Left lobe of liver (tissue), 2 donors: ENCODE measurements around the gene C1orf141. TPM values are rescaled to one million over a fixed set of nuclear protein-coding genes. Genes with fewer than 3 reads are reported as not detected.
A peak's percentile ranks its signal among the peaks of the same experiment; 100 is the strongest.
"Not testable (repeated sequence)": the region's sequence is repeated elsewhere in the genome, so short reads cannot be mapped to it uniquely, and the experiment has no call there.

Experiments
- ATAC-seq: fragments of 200-7000 bp; cut with Tn5 transposase; one replicate; pipeline ENCODE4 v1.9.1; 2020; ENCODE audit warnings: mild to moderate bottlenecking, moderate library complexity
- DNase-seq: peaks from one replicate; pipeline ENCODE4 v3.0.0-alpha.2; 2020; ENCODE audit warnings: low spot score
- total RNA-seq: library from RNA; stranded (reverse); gene quantifications from one replicate; pipeline ENCODE4 v1.2.1, GENCODE V29; 2021
- donor health status: DM: no; HTN: no; CAD: no; lungs with moderate emphysema.
- donor health status: DM: no; HTN: yes; CAD: no.

Gene C1orf141
- total RNA-seq, 1 donor from 2014 or later, result not detected

DNA sequence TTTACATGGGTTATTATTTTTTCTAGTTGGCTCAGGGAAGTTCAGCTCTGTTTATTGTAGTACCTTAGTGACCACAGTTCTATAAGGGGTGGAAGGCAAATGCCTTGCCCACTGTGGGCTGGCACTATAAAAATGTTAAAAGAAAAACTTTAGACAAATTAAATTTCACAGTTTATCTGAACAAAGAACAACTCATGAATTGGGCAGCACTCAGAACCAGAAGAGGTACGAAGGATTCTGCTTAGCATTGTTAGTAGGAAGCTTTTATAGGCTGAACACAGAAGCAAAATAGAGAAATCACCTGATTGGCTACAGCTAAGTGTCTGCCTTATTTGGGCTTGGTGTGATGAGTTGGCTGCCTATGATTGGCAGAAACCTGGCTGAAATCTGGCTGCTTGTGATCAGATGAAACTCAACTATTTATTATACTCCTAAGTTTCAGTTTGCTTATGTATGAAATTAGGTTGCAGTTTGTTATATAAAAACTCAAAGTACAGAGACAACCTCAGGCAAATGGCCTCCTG, 45.0 kb downstream of the C1orf141 start:
- DNase-seq, result no peak
- ATAC-seq, result no peak

DNA sequence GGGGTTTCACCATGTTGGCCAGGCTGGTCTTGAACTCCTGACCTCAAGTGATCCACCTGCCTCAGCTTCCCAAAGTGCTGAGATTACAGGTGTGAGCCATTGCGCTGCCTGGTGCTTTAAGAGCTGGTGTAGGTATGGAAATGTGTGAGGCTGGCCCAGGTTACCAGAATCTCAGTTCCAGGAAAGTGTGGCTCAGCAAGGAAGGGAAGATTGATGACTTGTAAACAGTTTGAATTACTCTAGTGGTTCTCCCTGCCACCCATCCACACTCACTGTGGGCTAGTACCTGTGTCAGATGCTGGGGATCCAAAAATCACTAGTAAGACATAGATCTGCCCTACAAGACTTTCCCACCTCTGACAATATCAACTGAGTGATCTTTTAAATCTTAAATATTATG, 46.3 kb downstream of the C1orf141 start:
- ATAC-seq (no peak), DNase-seq (no peak)

DNA sequence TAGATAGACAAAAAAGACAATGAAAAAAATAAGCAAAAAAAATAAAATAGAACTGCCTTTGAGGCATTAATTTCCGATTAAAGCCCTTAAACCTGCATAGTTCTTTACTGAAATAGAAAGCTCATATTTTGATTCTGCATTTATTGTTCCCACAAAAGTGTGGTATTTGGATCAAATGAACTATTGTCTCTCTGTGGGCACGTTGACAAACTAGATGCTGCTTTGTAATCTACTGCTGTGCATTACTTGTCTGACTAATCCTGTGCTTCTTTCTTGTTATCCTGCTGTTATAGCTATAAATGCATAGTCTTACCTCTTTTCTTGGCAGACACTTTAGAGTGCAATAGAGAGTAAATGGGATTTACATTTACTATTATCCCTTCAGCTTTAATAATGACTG, 49.4 kb downstream of the C1orf141 start:
- ATAC-seq, result no peak
- no peak for DNase-seq

DNA sequence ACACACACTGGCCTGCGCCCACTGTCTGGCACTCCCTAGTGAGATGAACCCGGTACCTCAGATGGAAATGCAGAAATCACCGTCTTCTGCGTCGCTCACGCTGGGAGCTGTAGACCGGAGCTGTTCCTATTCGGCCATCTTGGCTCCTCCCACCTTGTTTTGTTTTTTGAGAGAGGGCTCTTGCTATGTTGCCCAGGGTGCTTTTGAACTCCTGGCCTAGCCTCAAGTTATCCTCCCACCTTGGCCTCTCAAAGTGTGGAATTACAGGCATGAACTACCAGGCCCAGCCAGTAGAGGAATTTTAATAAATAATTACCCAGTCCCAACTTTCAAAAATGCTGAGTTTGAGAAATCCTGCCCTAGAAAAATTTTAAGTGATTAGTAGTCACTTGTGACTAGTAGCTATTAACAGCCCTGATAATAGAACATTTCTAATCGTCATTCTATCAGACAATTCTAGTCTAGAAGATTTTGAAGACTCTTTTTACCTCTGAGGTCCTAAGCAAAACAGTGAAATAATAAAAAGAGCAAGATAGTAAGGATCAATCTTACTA, 49.9 kb downstream of the C1orf141 start:
- ATAC-seq (no peak), DNase-seq (no peak)

DNA sequence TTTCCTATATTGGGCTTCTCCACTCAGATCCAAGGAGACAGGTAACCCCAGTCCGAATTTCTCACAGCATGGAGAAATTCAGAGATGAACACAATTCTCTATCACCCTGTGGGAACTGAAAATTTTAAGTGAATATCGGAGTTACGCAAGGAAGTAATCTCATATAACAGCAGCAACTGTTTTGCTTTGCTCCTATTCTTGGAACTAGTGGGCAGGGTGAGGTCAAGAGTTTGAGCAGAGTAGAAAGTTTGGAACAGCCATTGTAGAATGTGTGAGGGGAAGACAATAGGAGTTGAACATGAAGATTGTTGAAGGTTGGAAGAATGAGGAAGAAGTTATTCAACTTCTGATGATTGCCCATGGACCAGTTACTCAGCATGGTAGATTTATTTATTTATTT, 56.5 kb downstream of the C1orf141 start:
- no peak for DNase-seq
- ATAC-seq, result no peak

DNA sequence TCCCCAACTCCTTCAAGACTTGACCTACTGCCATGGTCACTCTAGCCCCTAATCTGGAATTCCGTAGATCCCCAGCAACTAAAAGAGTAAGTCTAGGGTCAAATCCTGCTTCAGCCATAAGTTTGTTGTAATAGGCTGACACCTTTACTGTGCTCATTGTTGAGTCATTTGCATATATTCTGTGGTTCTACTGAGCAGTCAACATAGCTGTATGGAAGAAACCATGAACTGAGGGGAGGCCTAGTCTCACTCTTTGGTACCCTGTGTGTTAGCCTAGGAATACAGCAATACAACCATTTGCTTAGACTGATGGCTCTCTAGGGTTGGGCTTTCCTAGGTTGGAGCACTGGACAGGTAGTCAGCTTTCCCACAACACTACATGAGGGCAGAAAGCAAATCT, 57.2 kb downstream of the C1orf141 start:
- ATAC-seq (no peak), DNase-seq (no peak)

DNA sequence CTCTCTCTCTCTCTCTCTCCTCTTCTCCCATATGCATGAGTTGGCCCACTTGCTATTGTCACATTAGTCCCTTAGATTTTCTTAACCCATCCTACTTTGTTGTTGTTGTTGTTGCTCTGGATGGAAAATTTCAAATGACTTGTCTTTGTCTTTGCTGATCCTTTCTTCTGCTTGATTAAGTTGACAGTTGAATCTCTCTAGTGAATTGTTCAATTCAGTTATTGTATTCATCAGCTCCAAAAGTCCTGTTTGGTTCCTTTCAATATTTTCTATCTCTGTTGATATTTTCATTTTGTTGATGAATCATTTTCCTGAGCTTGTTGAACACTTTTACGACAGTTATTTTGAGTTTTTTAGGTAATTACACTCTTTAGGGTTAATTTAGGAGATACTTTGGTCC, 62.0 kb downstream of the C1orf141 start:
- ATAC-seq (no peak), DNase-seq (no peak)

DNA sequence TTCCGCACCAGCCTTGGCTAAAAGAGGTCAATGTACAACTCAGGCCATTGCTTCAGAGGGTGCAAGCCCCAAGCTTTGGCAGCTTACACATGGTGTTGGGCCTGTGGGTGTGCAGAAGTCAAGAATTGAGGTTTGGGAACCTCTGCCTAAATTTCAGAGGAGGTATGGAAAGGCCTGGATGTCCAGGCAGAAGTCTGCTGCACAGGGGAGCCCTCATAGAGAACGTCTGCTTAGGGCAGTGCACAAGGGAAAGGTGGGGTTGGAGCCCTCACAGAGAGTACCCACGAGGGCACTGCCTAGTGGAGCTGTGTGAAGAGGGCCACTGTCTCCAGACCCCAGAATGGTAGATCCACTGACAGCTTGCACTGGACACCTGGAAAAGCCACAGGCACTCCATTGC, 67.1 kb downstream of the C1orf141 start:
- DNase-seq, ATAC-seq: not testable (repeated sequence)

DNA sequence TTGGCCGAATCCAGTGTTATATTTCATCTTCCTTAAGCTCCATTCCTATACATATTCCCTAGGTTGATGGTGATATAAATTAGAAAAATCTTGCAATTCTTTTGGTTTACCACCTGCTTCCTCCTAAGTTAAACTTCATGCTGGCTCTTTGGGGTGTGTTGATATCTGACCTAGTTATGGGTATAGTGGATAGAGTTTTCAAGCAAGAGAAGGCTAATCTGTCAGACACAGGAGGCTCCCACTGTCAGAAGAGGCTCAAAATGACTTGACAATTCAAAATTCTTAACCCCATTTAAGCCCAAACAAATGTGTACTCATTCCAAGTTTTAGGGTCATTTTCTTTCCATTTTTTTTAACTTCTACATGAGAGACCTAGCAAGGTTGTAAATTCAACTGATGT, 72.4 kb downstream of the C1orf141 start:
- DNase-seq, result no peak
- ATAC-seq, result no peak

DNA sequence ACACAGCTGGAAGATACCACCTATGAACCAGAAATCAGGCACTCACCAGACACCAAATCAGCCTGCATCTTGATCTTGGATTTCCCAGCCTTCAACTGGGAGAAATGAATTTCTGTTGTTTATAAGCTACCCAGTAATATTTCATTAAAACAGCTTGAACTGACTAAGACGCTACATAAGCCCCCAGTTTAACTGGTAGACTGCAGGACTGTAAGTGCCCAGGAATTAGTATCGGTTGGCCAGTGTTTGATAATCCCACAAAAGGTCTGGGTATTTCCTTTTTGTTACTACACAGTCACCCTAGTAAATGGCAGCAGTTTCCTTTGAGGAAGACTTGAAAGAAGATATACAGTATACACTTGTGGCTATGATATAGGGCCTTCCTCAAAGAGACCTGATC, 73.5 kb downstream of the C1orf141 start:
- ATAC-seq, result no peak
- DNase-seq, result no peak

DNA sequence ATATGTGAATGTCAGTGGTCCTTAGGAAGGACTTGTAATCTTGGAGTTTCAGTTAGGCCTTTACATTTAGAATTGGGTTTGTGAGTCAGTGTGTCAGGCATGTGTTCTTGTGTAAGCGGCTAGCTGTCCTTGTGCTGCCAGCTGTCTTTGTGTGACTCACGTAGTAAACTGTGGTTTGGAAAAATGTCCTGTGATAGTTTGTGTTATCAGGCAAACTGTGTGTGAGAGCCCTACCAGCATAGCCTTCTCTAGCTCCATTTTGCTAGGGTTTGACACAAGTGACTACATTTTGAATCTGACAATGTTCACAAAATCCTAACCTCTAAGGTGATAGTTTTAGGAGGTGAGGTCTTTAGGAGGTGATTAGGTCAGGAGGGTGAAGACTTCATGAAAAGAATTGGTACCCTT, 74.0 kb downstream of the C1orf141 start:
- ATAC-seq, result no peak
- DNase-seq, result no peak

DNA sequence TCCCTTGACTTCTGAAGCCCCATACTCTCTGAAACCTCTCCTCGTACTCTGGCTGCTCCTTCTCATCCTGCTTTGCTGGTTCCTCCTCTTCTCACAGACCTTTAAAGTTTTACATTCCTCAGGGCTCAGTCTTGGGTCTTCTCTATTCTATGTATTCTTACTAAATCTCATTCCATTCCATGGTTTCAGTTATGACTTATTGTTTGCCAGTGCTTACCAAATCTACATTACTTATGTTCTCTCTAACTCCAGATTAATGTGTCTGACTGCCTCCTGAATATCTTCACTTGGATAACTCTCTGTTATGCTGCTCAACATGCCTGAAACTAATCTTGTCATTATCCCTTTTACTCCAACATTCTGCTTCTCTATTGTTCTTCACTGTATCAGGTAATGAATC, 75.4 kb downstream of the C1orf141 start:
- no peak for DNase-seq
- ATAC-seq, result no peak

DNA sequence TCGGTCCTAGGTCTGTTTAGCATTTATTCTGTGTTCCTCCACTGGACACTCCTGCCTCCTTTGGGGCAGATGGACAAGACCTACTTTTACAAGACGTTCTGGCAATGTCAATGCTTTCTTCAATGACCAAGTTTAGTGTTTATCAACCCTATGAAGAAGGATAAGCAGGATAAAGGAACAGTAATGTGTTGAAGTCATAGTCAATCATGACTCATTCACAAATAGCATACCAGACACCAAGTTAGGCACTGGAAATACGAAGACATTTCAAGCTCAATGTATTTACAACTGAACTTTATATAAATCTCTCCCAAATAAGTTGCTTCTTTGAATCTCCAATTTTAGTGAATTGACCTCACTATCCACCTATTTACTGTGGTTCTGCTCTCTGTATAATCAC, 76.0 kb downstream of the C1orf141 start:
- ATAC-seq (no peak), DNase-seq (no peak)

DNA sequence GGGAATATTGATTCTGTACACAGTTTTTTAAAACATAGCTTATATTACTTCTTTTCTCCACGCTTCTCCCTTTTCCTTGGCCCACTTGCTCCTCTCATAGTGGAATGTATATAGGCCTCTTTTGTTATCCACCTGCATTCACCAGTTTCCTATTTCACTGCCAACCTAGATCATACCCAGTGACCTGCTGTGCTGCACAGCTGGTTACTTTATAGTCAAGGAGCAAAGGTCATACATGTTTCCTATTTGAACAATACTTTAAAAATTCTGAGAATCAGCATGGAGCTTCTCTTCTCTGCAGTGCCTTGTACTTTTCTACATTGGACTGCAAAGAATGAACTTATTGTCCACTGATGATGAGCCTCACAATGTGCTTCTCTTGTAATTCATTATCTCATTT, 76.5 kb downstream of the C1orf141 start:
- DNase-seq, result no peak
- no peak for ATAC-seq

DNA sequence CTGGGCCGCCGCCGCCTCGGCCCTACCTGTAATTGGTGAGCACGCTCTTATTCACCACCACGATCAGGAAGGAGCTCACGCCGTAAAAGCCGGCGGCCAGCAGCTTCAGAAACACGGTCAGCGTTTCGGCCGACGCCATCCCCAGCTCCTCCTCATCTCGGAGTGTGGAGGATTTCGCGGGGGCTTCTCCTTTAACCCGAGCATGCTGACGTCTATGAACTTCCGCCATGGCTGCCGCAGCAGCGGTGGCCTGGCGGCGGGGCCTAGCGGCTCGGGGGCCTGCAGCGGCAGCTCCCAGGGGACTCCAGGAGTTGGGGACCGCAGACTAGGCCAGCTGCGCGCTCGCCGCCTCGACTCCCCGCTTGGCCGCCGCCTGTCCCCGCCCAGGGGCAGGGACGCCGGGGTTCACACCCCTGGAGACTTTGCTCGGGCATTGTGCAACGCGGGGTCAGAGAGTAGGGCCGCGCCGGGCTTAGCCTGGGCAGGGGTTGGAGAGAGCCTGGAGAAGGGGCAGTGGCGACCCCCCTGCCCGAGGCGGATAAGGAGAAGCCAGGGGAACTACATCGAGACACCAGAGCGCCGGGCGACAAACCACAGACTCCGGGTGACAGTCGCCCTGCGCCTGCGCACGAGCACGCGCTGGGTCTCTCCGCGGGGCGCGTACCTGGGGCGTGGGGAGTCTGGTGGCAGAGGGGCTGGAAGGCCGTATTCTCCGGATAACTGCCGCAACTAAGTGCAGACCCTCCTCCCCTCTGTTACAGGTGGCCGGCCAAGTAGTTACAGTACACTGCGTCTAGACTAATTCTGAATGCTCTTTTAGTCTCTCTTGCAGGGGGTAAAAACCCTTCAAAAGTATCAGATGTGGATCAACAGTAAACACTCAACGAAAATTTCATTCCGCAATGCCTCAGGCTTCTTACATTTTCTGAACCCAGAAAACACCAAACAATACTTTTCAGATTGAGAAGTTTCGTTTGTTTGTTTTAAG, 80.7 kb downstream of the C1orf141 start, which contains the start of gene SLC35D1:
Gene SLC35D1, minus strand, starts transcription at position 364 of the 988 bp plus-strand sequence. Its CDS starts 135 bp downstream, at position 229.
- DNase-seq (peak; percentile 95), ATAC-seq (peak; percentile 91)

DNA sequence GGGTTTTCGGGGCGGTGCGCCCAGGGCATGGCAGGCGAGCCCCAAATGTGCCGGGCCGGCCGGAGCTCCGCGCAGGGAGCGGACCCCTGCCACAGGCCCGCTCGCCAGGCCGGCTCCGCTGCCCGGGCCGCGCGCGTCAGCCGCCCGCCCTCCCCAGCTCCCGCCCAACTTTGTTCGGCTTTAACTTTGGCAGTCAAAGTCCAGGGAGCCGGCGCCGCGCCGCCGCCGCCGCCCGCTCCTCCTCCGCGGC, 81.3 kb downstream of the C1orf141 start:
- peak; percentile 80 for DNase-seq
- ATAC-seq, result peak; percentile 85

DNA sequence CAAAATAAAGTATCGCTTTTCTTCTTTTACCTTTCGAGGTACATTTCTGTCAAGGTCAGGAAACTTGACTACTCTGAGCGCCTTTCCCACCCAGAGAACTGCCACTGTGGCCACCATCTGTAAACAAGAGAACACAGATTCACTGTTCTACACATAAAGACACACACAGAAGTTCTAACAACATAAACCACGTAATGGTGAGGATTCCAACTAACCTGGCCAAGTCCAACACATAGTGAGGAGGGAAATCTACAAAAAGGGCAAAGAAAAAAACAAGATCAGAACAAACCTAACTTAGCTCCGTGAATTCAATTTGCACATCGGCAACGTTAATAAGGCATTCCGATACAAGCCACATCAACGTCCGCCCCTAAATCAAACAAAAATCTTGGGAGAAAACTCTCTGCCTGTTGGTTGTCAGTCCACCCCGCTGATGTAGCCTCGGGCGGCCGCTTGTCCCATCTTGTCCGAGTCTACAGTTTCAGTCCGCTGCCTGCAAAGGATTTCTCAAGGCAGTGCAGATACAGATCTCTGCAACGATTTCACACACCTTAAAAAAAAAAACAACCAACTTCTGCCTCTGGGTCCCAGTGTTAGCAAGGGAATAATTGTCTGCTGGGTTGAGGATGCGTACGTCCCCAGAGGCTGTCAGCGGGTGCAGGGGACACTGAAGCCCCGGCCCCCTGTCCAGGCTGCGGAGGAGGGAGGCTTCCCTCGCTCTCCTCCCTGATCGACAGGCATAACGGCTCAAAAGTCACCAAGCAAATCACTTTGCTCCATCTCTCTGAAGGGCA, 81.8 kb downstream of the C1orf141 start:
- DNase-seq (no peak), ATAC-seq (peak; percentile 20)

DNA sequence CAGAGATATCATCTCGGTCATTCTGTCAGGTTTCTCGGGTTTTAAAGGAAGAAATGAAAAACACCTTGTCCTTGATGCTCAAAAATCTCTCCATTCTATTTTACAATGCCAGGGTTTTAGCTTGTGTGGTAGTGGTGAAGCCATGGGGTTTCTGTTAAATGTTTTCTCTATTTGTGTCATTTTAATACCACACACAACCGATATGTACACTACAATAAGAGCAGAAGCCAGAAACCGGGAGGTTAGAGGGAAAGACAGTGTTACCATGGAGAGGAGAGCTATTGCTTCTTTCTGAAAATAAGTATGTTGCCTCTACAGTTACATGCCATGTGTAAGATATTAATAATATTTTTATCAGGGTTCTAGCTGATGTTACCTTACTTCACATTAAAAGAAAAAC, 83.6 kb downstream of the C1orf141 start:
- DNase-seq (no peak), ATAC-seq (no peak)

DNA sequence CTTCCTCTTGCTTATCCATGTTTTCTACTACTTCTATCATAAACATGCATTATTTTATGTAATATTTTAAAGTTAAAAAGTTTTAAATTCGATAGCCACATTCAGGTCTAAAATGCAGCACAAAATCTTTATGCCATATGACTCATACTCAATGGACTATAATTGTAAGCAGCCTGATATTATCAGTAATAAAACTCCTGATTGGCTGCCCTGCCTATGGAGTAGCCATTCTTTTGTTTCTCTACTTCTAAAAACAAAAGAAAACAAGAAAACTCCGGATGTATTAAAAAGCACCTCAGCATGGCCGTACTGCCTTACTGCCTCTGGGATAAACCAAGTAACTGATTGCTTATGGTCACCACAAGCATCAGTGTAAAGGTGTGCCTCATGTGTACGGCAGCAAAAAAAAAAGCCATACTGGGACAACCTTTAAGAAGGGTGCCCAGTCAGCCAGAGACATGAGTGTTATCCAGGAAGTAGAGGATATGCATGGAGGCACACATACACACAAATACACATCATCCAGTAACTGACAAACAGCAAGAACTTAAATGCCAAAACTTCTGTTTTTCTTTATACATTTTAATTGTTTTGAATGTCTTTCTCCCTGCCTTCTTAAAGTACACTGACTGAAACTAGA, 90.0 kb downstream of the C1orf141 start:
- ATAC-seq, result no peak

DNA sequence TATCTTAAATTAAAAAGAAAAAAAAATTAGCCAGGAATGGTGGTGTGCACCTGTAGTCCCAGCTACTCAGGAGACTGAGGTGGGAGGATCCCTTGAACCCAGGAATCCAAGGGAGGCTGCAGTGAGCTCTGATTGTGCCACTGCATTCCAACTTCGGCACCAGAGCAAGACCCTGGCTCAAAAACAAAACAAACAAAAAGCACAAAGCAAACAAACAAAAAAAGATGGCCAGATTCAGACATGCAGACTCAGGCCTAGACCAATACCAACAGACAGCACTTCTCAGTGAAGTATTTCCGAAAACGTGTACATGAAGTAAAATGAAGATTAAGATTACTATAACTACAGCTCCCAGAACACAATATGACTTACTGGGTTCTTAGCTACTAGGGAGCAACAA, 91.4 kb downstream of the C1orf141 start:
- DNase-seq, result no peak
- peak; percentile 84 for ATAC-seq

More for the DNA sequence above, 90.0 kb downstream of the C1orf141 start:
- no peak for DNase-seq
